ACHN (cell line): ENCODE results near the gene TRAPPC1.
"Not testable (repeated sequence)": the region's sequence is repeated elsewhere in the genome, so short reads cannot be mapped to it uniquely, and the experiment has no call there.

ENCODE experiments used
- DNase-seq: peaks from one replicate; pipeline ENCODE4 v3.0.0-alpha.2; 2015
- in situ Hi-C: cut with HindIII; loops from 2 replicates; pipeline ENCODE4 v1.10.0; 2017; ENCODE audit warnings: low sequenced_read_pairs, low pct_ligation_motif_present, low pct_unique_long_range_greater_than_20kb

Gene TRAPPC1

GRCh38 chr17:7931709-7932482 lies at the start of gene TRAPPC1, which contains the start of gene CNTROB:
Gene TRAPPC1, minus strand, starts transcription at chr17:7931946. Its CDS starts 117 bp downstream, at chr17:7931829.
Gene CNTROB, plus strand, starts transcription at chr17:7932206. Its CDS starts 874 bp downstream, at chr17:7933080.
- peak; percentile 99 for DNase-seq
- in situ Hi-C loops, result no loop called here

GRCh38 chr17:7977805-7978204 lies 46.1 kb upstream of the TRAPPC1 start:
- in situ Hi-C loops, result no loop called here
- DNase-seq, result no peak

GRCh38 chr17:7977039-7977438 lies 45.3 kb upstream of the TRAPPC1 start:
- in situ Hi-C loops, result no loop called here
- no peak for DNase-seq

- DNase-seq, result no peak
- in situ Hi-C loops, result no loop called here
Measured at GRCh38 chr17:7974638-7975131, 42.9 kb upstream of the TRAPPC1 start.

GRCh38 chr17:7972131-7972785 lies 40.5 kb upstream of the TRAPPC1 start:
- in situ Hi-C loops, result no loop called here

GRCh38 chr17:7971651-7972050 lies 39.9 kb upstream of the TRAPPC1 start:
- in situ Hi-C loops, result no loop called here
- DNase-seq, result no peak

More at GRCh38 chr17:7972131-7972785, 40.5 kb upstream of the TRAPPC1 start:
- no peak for DNase-seq

GRCh38 chr17:7969433-7969832 lies 37.7 kb upstream of the TRAPPC1 start:
- in situ Hi-C loops, result no loop called here
- no peak for DNase-seq

- in situ Hi-C loops, result no loop called here
- no peak for DNase-seq
Measured at GRCh38 chr17:7967751-7968150, 36.0 kb upstream of the TRAPPC1 start.

- DNase-seq, result no peak
- in situ Hi-C loops, result no loop called here
Measured at GRCh38 chr17:7961421-7961820, 29.7 kb upstream of the TRAPPC1 start.

- in situ Hi-C loops, result no loop called here
- DNase-seq, result no peak
Measured at GRCh38 chr17:7959503-7960253, 27.9 kb upstream of the TRAPPC1 start.

GRCh38 chr17:7956228-7956965 lies 24.7 kb upstream of the TRAPPC1 start:
- in situ Hi-C loops, result no loop called here
- DNase-seq, result no peak

- in situ Hi-C loops, result no loop called here
- no peak for DNase-seq
Measured at GRCh38 chr17:7955414-7956227, 23.9 kb upstream of the TRAPPC1 start.

GRCh38 chr17:7953266-7953665 lies 21.5 kb upstream of the TRAPPC1 start:
- DNase-seq, in situ Hi-C loops: not testable (repeated sequence)

GRCh38 chr17:7951143-7951792 lies 19.5 kb upstream of the TRAPPC1 start:
- in situ Hi-C loops, result no loop called here
- no peak for DNase-seq

- in situ Hi-C loops, result no loop called here
- no peak for DNase-seq
Measured at GRCh38 chr17:7950578-7950977, 18.8 kb upstream of the TRAPPC1 start.

GRCh38 chr17:7947651-7948050 lies 15.9 kb upstream of the TRAPPC1 start:
- DNase-seq, result no peak
- in situ Hi-C loops, result no loop called here

- DNase-seq, result no peak
- in situ Hi-C loops, result no loop called here
Measured at GRCh38 chr17:7946441-7946840, 14.7 kb upstream of the TRAPPC1 start.
